ENCODE data around the gene HACD2.
"Not testable (repeated sequence)": the region's sequence is repeated elsewhere in the genome, so short reads cannot be mapped to it uniquely, and the experiment has no call there.

HACD2 gene

GRCh38 chr3:123521179-123521969 lies 63.5 kb downstream of the HACD2 start:
- DNase-seq, result no peak

GRCh38 chr3:123520656-123521055 lies 64.2 kb downstream of the HACD2 start:
- DNase-seq, result no peak

- no peak for DNase-seq
These were observed 65.9 kb downstream of the HACD2 start for GRCh38 chr3:123518892-123519485.

- DNase-seq, result no peak
These were observed 73.1 kb downstream of the HACD2 start for GRCh38 chr3:123511726-123512125.

- no peak for DNase-seq
These were observed 73.8 kb downstream of the HACD2 start for GRCh38 chr3:123511084-123511483.

- no peak for DNase-seq
These were observed 76.7 kb downstream of the HACD2 start for GRCh38 chr3:123508178-123508577.

GRCh38 chr3:123505820-123506219 lies 79.0 kb downstream of the HACD2 start:
- DNase-seq, result no peak

GRCh38 chr3:123503203-123503602 lies 81.7 kb downstream of the HACD2 start:
- no peak for DNase-seq

- no peak for DNase-seq
These were observed 85.5 kb downstream of the HACD2 start for GRCh38 chr3:123499322-123499721.

GRCh38 chr3:123498761-123499160 lies 86.1 kb downstream of the HACD2 start:
- DNase-seq, result no peak

GRCh38 chr3:123493912-123494311 lies 90.9 kb downstream of the HACD2 start:
- no peak for DNase-seq

GRCh38 chr3:123491966-123492587 lies 92.8 kb downstream of the HACD2 start:
- no peak for DNase-seq

GRCh38 chr3:123489400-123490004 lies 95.4 kb downstream of the HACD2 start:
- peak; percentile 80 for DNase-seq

- DNase-seq, result no peak
These were observed 96.1 kb downstream of the HACD2 start for GRCh38 chr3:123488645-123489347.

- DNase-seq, result not testable (repeated sequence)
These were observed 97.8 kb downstream of the HACD2 start for GRCh38 chr3:123487063-123487462.

- DNase-seq, result no peak
These were observed 98.4 kb downstream of the HACD2 start for GRCh38 chr3:123486460-123486859.

- DNase-seq, result no peak
These were observed 99.3 kb downstream of the HACD2 start for GRCh38 chr3:123485551-123485950.

- no peak for DNase-seq
These were observed 101.7 kb downstream of the HACD2 start for GRCh38 chr3:123483146-123483545.

- DNase-seq, result no peak
These were observed 103.0 kb downstream of the HACD2 start for GRCh38 chr3:123481722-123482457.

GRCh38 chr3:123481071-123481470 lies 103.8 kb downstream of the HACD2 start:
- no peak for DNase-seq

- DNase-seq, result no peak
These were observed 104.4 kb downstream of the HACD2 start for GRCh38 chr3:123480428-123480827.

- DNase-seq, result no peak
These were observed 105.0 kb downstream of the HACD2 start for GRCh38 chr3:123479891-123480290.
